Large intestine (tissue), 3 donors: Measurements from ENCODE around the gene SLC9A7. TPM values are rescaled to one million over a fixed set of nuclear protein-coding genes. Genes with fewer than 3 reads are reported as not detected.

Experiments used
- DNase-seq, 2 donors: peaks; one replicate each; pipeline versions ENCODE4 v3.0.0 to v3.0.0-alpha.2; 2013
- H3K27ac ChIP-seq: one replicate; pipeline ENCODE4 v1.5.1; 2013; ENCODE audit warnings: low read length
- H3K27me3 ChIP-seq: 2 replicates; pipeline ENCODE4 v1.6.1; 2013; ENCODE audit warnings: low read length; ENCODE audit not compliant: control insufficient read depth, insufficient read depth
- H3K36me3 ChIP-seq: 2 replicates; pipeline ENCODE4 v1.6.1; 2013; ENCODE audit warnings: low read length; ENCODE audit not compliant: control insufficient read depth, insufficient read depth
- H3K4me1 ChIP-seq: one replicate; pipeline ENCODE4 v1.6.1; 2013; ENCODE audit warnings: low read length; ENCODE audit not compliant: control insufficient read depth, insufficient read depth
- H3K4me3 ChIP-seq: one replicate; pipeline ENCODE4 v1.5.1; 2013; ENCODE audit warnings: low read length
- H3K9me3 ChIP-seq: one replicate; pipeline ENCODE4 v1.6.1; 2013; ENCODE audit warnings: mild to moderate bottlenecking, low read depth, low read length, moderate library complexity; ENCODE audit not compliant: control insufficient read depth
- WGBS: methylation state at CpG from one replicate; pipeline ENCODE4 v1.1.5; 2013; ENCODE audit warnings: low lambda C conversion rate; ENCODE audit not compliant: insufficient coverage; 5-methylcytosine and 5-hydroxymethylcytosine counted together
- polyA plus RNA-seq: library from polyadenylated mRNA; unstranded; fragments of 120-200 nt; gene quantifications from one replicate; pipeline ENCODE4 v1.2.1, GENCODE V29; 2013

SLC9A7 gene
- polyA plus RNA-seq, 1 donor: 4.3 TPM

- no peak for DNase-seq
Observed at GRCh38 chrX:46782034-46782433, 23.1 kb upstream of the SLC9A7 start.

GRCh38 chrX:46777971-46778810 lies 19.3 kb upstream of the SLC9A7 start:
- Histone ChIP-seq H3K9me3 (no peaks in the 10 kb centered on the region), H3K4me1 (no peaks in the 10 kb centered on the region), H3K4me3 (no peak overlapping the region), H3K27me3 (peaks cover 14% of the 10 kb centered on the region), H3K36me3 (no peaks in the 10 kb centered on the region), H3K27ac (no peak overlapping the region)
- peak in 1 of 2 donors; percentile 27 for DNase-seq
- no CpG with 5 or more reads among the region's 7 CpGs for WGBS

More at GRCh38 chrX:46782034-46782433, 23.1 kb upstream of the SLC9A7 start:
- H3K27ac ChIP-seq: no peak overlapping the region
- no peaks in the 10 kb centered on the region for H3K36me3 ChIP-seq
- no peak overlapping the region for H3K4me3 ChIP-seq
- WGBS: no CpG with 5 or more reads among the region's 4 CpGs
- no peaks in the 10 kb centered on the region for H3K4me1 ChIP-seq
- peaks cover 14% of the 10 kb centered on the region for H3K27me3 ChIP-seq
- no peaks in the 10 kb centered on the region for H3K9me3 ChIP-seq

GRCh38 chrX:46770817-46771163 lies 11.9 kb upstream of the SLC9A7 start:
- no CpG with 5 or more reads among the region's 1 CpG for WGBS
- no peaks in the 10 kb centered on the region for H3K4me1 ChIP-seq
- H3K36me3 ChIP-seq: no peaks in the 10 kb centered on the region
- no peaks in the 10 kb centered on the region for H3K9me3 ChIP-seq
- no peak overlapping the region for H3K27ac ChIP-seq
- peaks cover 9% of the 10 kb centered on the region for H3K27me3 ChIP-seq
- H3K4me3 ChIP-seq: no peak overlapping the region
- no peak for DNase-seq

- H3K4me1 ChIP-seq: no peaks in the 10 kb centered on the region
- no peak overlapping the region for H3K4me3 ChIP-seq
- no peaks in the 10 kb centered on the region for H3K9me3 ChIP-seq
- no CpG with 5 or more reads among the region's 4 CpGs for WGBS
- peaks cover 9% of the 10 kb centered on the region for H3K27me3 ChIP-seq
- DNase-seq: no peak
- H3K36me3 ChIP-seq: no peaks in the 10 kb centered on the region
- no peak overlapping the region for H3K27ac ChIP-seq
Observed at GRCh38 chrX:46770000-46770816, 11.3 kb upstream of the SLC9A7 start.

- no peak overlapping the region for H3K27ac ChIP-seq
- DNase-seq: no peak
- no CpG with 5 or more reads among the region's 1 CpG for WGBS
- H3K36me3 ChIP-seq: no peaks in the 10 kb centered on the region
- no peaks in the 10 kb centered on the region for H3K27me3 ChIP-seq
- H3K4me1 ChIP-seq: peaks cover 3% of the 10 kb centered on the region
- no peaks in the 10 kb centered on the region for H3K9me3 ChIP-seq
- H3K4me3 ChIP-seq: no peak overlapping the region
Observed at GRCh38 chrX:46762963-46763362, 4.0 kb upstream of the SLC9A7 start.

- Histone ChIP-seq H3K9me3 (no peaks in the 10 kb centered on the region), H3K4me3 (peak overlapping the region; percentile 1), H3K27ac (no peak overlapping the region), H3K36me3 (no peaks in the 10 kb centered on the region), H3K4me1 (peaks cover 3% of the 10 kb centered on the region), H3K27me3 (no peaks in the 10 kb centered on the region)
- no peak for DNase-seq
- no CpG with 5 or more reads among the region's 4 CpGs for WGBS
Observed at GRCh38 chrX:46759645-46759974, 692 bp upstream of the SLC9A7 start.

- Histone ChIP-seq H3K36me3 (no peaks in the 10 kb centered on the region), H3K27me3 (no peaks in the 10 kb centered on the region), H3K4me1 (peaks cover 3% of the 10 kb centered on the region), H3K27ac (no peak overlapping the region), H3K9me3 (no peaks in the 10 kb centered on the region), H3K4me3 (peak overlapping the region; percentile 51)
- DNase-seq: peak in 1 of 2 donors; percentile 55
- WGBS: no CpG with 5 or more reads among the region's 47 CpGs
Observed at GRCh38 chrX:46758163-46758955, 559 bp downstream of the SLC9A7 start.

GRCh38 chrX:46757593-46757992 lies 1.3 kb downstream of the SLC9A7 start:
- Histone ChIP-seq H3K9me3 (no peaks in the 10 kb centered on the region), H3K4me3 (no peak overlapping the region), H3K27me3 (no peaks in the 10 kb centered on the region), H3K36me3 (no peaks in the 10 kb centered on the region), H3K4me1 (peaks cover 3% of the 10 kb centered on the region), H3K27ac (no peak overlapping the region)
- 60% methylated on average over 2 of the region's 8 CpGs for WGBS
- no peak for DNase-seq

GRCh38 chrX:46757052-46757451 lies 1.9 kb downstream of the SLC9A7 start:
- Histone ChIP-seq H3K27ac (no peak overlapping the region), H3K9me3 (no peaks in the 10 kb centered on the region), H3K4me1 (peaks cover 3% of the 10 kb centered on the region), H3K4me3 (no peak overlapping the region), H3K27me3 (no peaks in the 10 kb centered on the region), H3K36me3 (no peaks in the 10 kb centered on the region)
- no CpG with 5 or more reads among the region's 8 CpGs for WGBS
- no peak for DNase-seq

GRCh38 chrX:46755671-46756070 lies 3.2 kb downstream of the SLC9A7 start:
- no peak for DNase-seq
- no CpG with 5 or more reads among the region's 10 CpGs for WGBS
- Histone ChIP-seq H3K4me1 (peaks cover 3% of the 10 kb centered on the region), H3K36me3 (no peaks in the 10 kb centered on the region), H3K4me3 (no peak overlapping the region), H3K27me3 (no peaks in the 10 kb centered on the region), H3K9me3 (no peaks in the 10 kb centered on the region), H3K27ac (no peak overlapping the region)
